Fibroblast of mammary gland (primary cell): ENCODE data around the gene CHRNA4.

Experiments
- DNase-seq: peaks from one replicate; pipeline ENCODE4 v3.0.0-alpha.2; 2010; ENCODE audit warnings: low read depth
- H3K4me3 ChIP-seq: 2 replicates; pipeline ENCODE4 v1.5.1; 2011; ENCODE audit warnings: low read depth, mild to moderate bottlenecking, low read length, moderate library complexity; ENCODE audit not compliant: control insufficient read depth
- CTCF ChIP-seq: conservative IDR thresholded peaks from 2 replicates; pipeline ENCODE4 v1.5.1; 2011; ENCODE audit warnings: low read depth, low read length, inconsistent platforms; ENCODE audit not compliant: control insufficient read depth, insufficient read depth

CHRNA4 gene

DNA sequence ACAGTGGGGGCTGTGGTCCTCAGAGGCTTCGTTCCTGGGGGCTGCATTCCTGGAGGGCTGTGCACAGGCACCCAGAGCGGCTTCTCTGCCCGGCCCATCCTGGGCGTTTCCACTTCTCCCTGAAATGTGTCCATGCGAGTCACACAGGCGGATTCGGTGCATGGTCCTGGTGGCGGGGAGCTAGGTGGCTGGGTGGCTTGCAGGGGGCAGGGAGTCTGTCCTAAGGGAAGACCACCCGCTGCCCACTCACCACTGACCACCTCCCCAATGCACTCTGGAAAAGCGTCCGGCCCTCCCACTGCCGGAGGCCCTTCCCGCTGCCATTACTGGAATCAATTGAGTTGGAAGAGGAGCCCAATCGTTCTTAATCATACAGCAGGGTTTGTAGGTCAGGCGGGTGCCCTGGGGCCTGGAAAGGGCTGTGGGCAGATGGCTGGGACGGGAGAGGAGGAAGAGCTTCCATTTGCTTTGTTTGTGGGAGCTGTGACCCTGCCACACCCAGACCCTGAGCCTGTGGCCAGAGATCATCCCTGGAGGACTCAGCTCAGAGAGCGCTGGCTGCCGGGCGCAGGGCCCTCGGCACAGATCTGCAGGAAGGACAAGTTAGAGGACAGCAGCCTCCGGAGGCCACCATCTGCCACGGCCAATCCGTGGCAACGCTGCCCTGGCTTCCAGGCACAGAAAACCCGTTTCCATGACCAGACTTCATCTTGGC, 6.4 kb downstream of the CHRNA4 start:
- no peak for DNase-seq
- no peak for TF ChIP-seq CTCF

GRCh38 chr20:63352811-63353221, 8.3 kb downstream of the CHRNA4 start:
- DNase-seq, result no peak
- H3K4me3 ChIP-seq, result no peak overlapping the region
- no peak for TF ChIP-seq CTCF

More for the DNA sequence above, 6.4 kb downstream of the CHRNA4 start:
- H3K4me3 ChIP-seq, result no peak overlapping the region

GRCh38 chr20:63351811-63352591, 9.1 kb downstream of the CHRNA4 start:
- no peak for DNase-seq
- no peak for TF ChIP-seq CTCF
- H3K4me3 ChIP-seq, result no peak overlapping the region

GRCh38 chr20:63351326-63351700, 9.8 kb downstream of the CHRNA4 start:
- no peak for TF ChIP-seq CTCF
- DNase-seq, result no peak
- no peak overlapping the region for H3K4me3 ChIP-seq

GRCh38 chr20:63350597-63351325, 10.4 kb downstream of the CHRNA4 start:
- H3K4me3 ChIP-seq, result no peak overlapping the region
- no peak for TF ChIP-seq CTCF
- no peak for DNase-seq

GRCh38 chr20:63350196-63350595, 11.0 kb downstream of the CHRNA4 start:
- TF ChIP-seq CTCF, result no peak

More at GRCh38 chr20:63350196-63350595, 11.0 kb downstream of the CHRNA4 start:
- H3K4me3 ChIP-seq, result no peak overlapping the region
- no peak for DNase-seq
